HepG2 (cell line): Measurements from ENCODE around the gene FAM20A. TPM values are rescaled to one million over a fixed set of nuclear protein-coding genes. Genes with fewer than 3 reads are reported as not detected.

ENCODE experiments used
- ESRRA ChIP-seq: sonication (generic); formaldehyde crosslinking; IDR thresholded peaks from 2 replicates; pipeline ENCODE4 v1.5.1; 2020; ENCODE audit warnings: mild to moderate bottlenecking, low read depth, missing genetic modification reagents
- ETV5 ChIP-seq: IDR thresholded peaks from 2 replicates; pipeline ENCODE4 v1.6.1; 2018; ENCODE audit warnings: missing biosample characterization, missing genetic modification reagents, inconsistent platforms, borderline replicate concordance
- FOXC1 ChIP-seq: sonication (generic); formaldehyde crosslinking; IDR thresholded peaks from 2 replicates; pipeline ENCODE4 v1.8.0; 2022; ENCODE audit warnings: mild to moderate bottlenecking, missing genetic modification reagents, borderline replicate concordance
- LCORL ChIP-seq, 2 experiments: fragments of 450-650 bp in 1 of 2; sonication (generic) in 1 of 2; formaldehyde crosslinking in 1 of 2; IDR thresholded peaks; 2 replicates each; pipeline versions ENCODE4 v1.5.0 to v1.6.1; 2017 to 2020; ENCODE audit warnings: antibody characterized with exemption in 1 of 2, missing genetic modification reagents in 1 of 2
- MAFG ChIP-seq: sonication (generic); formaldehyde crosslinking; IDR thresholded peaks from 2 replicates; pipeline ENCODE4 v1.5.1; 2020; ENCODE audit warnings: mild to moderate bottlenecking, missing genetic modification reagents
- NCOA2 ChIP-seq: sonication (generic); formaldehyde crosslinking; IDR thresholded peaks from 2 replicates; pipeline ENCODE4 v1.8.0; 2022; ENCODE audit warnings: inconsistent platforms
- NR2C2 ChIP-seq: sonication (generic); formaldehyde crosslinking; IDR thresholded peaks from 2 replicates; pipeline ENCODE4 v1.4.0; 2020; ENCODE audit warnings: missing genetic modification reagents, mild to moderate bottlenecking, moderate library complexity, borderline replicate concordance
- PPARG ChIP-seq: conservative IDR thresholded peaks from 2 replicates; pipeline ENCODE4 v1.6.1; 2016; ENCODE audit warnings: missing biosample characterization, missing genetic modification reagents
- RBFOX2 ChIP-seq: fragments of 200-400 bp; formaldehyde crosslinking; IDR thresholded peaks from 2 replicates; pipeline ENCODE4 v1.6.1; 2017; ENCODE audit warnings: low read depth, mild to moderate bottlenecking, low read length
- RBM22 ChIP-seq: fragments of 200-400 bp; formaldehyde crosslinking; optimal IDR thresholded peaks from 2 replicates; pipeline ENCODE3; 2017; ENCODE audit warnings: mild to moderate bottlenecking, low read length, moderate library complexity
- REXO4 ChIP-seq: sonication (generic); formaldehyde crosslinking; IDR thresholded peaks from 2 replicates; pipeline ENCODE4 v1.8.0; 2022; ENCODE audit warnings: missing genetic modification reagents, mild to moderate bottlenecking, borderline replicate concordance
- SETDB1 ChIP-seq: sonication (generic); formaldehyde crosslinking; IDR thresholded peaks from 2 replicates; pipeline ENCODE4 v1.5.1; 2020; ENCODE audit warnings: missing genetic modification reagents, mild to moderate bottlenecking, borderline replicate concordance
- ZNF460 ChIP-seq: sonication (generic); formaldehyde crosslinking; IDR thresholded peaks from 2 replicates; pipeline ENCODE4 v1.5.1; 2020; ENCODE audit warnings: missing genetic modification reagents, mild to moderate bottlenecking, borderline replicate concordance
- ZNF670 ChIP-seq: sonication (generic); formaldehyde crosslinking; IDR thresholded peaks from 2 replicates; pipeline ENCODE4 v1.8.0; 2022; ENCODE audit warnings: mild to moderate bottlenecking, missing genetic modification reagents, borderline replicate concordance
- ZNF883 ChIP-seq: sonication (generic); formaldehyde crosslinking; IDR thresholded peaks from 2 replicates; pipeline ENCODE4 v1.5.1; 2020; ENCODE audit warnings: mild to moderate bottlenecking, missing genetic modification reagents; ENCODE audit errors: not compliant biosample characterization
- polyA plus RNA-seq, 8 experiments: library from polyadenylated mRNA; depleted of rRNA in 3 of 8; stranded (reverse) in 7 of 8; unstranded in 1 of 8; fragments of >200 nt; fragmentation: Illumina TruSeq in 4 of 8; extraction: Trizol in 4 of 8; gene quantifications; 2 replicates each; pipeline versions ENCODE4 v1.2.1 to v1.2.3, GENCODE V29; 2011 to 2016; ENCODE audit warnings: low read depth in 4 of 8, missing spikeins in 1 of 8, mixed read lengths in 1 of 8; ENCODE audit not compliant: insufficient read depth in 1 of 8
- total RNA-seq, 5 experiments: library from RNA; depleted of rRNA; stranded (reverse); fragments of >200 nt; fragmentation: Illumina TruSeq; extraction: Trizol; gene quantifications; 2 replicates each; pipeline ENCODE4 v1.2.3, GENCODE V29; 2016; ENCODE audit warnings: low read depth in 1 of 5
- TF ChIP-seq, protein P1 (sequence below): IDR thresholded peaks from 2 replicates; pipeline ENCODE4 v1.6.1; 2016; ENCODE audit warnings: low read depth
- TF ChIP-seq, protein P2 (sequence below): sonication (generic); formaldehyde crosslinking; IDR thresholded peaks from 2 replicates; pipeline ENCODE4 v1.4.0; 2020; ENCODE audit warnings: missing genetic modification reagents, mild to moderate bottlenecking, borderline replicate concordance
- TF ChIP-seq, protein P3 (sequence below): sonication (generic); formaldehyde crosslinking; conservative IDR thresholded peaks from 2 replicates; pipeline ENCODE4 v1.4.0; 2020; ENCODE audit warnings: mild to moderate bottlenecking, missing genetic modification reagents, moderate library complexity
- TF ChIP-seq, protein P4 (sequence below): IDR thresholded peaks from 2 replicates; pipeline ENCODE4 v1.6.1; 2012; ENCODE audit warnings: inconsistent platforms
- TF ChIP-seq, protein P5 (sequence below): sonication (generic); formaldehyde crosslinking; IDR thresholded peaks from 2 replicates; pipeline ENCODE4 v1.5.0; 2020; ENCODE audit warnings: missing genetic modification reagents, mild to moderate bottlenecking, borderline replicate concordance

Gene FAM20A
- total and polyA plus RNA-seq, 2 of the 13 experiments (the other 11 are each of a cell fraction or from before 2014, with no cell fraction given) = 9.3 to 20.7 TPM

DNA sequence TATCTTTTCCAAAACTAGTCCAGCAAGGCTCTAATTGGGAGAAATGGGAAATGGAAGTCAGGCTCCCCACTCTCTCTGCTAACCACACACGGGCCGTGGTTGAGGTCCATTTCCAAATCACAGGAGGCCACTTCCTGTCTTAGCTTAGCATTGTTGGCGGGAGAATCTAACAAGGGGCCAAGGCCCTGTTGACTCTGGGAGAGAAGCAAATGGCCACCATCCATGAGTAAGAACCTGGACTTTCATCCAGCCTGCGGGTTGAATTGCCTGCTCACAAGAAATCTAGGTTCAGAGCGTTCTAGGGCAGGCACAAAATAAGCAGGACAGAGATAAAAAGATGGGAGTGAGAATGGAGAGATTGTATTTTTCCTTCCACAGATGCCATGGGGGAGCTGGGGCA is 5.7 kb downstream of the FAM20A start (continued):
- TF ChIP-seq, protein P1, sequence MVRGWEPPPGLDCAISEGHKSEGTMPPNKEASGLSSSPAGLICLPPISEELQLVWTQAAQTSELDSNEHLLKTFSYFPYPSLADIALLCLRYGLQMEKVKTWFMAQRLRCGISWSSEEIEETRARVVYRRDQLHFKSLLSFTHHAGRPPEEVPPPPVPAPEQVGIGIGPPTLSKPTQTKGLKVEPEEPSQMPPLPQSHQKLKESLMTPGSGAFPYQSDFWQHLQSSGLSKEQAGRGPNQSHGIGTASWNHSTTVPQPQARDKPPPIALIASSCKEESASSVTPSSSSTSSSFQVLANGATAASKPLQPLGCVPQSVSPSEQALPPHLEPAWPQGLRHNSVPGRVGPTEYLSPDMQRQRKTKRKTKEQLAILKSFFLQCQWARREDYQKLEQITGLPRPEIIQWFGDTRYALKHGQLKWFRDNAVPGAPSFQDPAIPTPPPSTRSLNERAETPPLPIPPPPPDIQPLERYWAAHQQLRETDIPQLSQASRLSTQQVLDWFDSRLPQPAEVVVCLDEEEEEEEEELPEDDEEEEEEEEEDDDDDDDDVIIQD = peak; percentile 63; the same call in 1 of the 2 replicates
- TF ChIP-seq, protein P2, sequence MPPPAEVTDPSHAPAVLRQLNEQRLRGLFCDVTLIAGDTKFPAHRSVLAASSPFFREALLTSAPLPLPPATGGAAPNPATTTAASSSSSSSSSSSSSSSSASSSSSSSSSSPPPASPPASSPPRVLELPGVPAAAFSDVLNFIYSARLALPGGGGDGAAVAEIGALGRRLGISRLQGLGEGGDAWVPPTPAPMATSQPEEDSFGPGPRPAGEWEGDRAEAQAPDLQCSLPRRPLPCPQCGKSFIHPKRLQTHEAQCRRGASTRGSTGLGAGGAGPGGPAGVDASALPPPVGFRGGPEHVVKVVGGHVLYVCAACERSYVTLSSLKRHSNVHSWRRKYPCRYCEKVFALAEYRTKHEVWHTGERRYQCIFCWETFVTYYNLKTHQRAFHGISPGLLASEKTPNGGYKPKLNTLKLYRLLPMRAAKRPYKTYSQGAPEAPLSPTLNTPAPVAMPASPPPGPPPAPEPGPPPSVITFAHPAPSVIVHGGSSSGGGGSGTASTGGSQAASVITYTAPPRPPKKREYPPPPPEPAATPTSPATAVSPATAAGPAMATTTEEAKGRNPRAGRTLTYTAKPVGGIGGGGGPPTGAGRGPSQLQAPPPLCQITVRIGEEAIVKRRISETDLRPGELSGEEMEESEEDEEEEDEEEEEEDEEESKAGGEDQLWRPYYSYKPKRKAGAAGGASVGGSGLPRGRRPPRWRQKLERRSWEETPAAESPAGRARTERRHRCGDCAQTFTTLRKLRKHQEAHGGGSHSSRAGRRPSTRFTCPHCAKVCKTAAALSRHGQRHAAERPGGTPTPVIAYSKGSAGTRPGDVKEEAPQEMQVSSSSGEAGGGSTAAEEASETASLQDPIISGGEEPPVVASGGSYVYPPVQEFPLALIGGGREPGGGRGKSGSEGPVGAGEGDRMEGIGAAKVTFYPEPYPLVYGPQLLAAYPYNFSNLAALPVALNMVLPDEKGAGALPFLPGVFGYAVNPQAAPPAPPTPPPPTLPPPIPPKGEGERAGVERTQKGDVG (CRISPR knock-in tag) = peak; percentile 82; the same call in 1 of the 2 replicates
- no peak for TF ChIP-seq ZNF883 (CRISPR knock-in tag)
- TF ChIP-seq, protein P3, sequence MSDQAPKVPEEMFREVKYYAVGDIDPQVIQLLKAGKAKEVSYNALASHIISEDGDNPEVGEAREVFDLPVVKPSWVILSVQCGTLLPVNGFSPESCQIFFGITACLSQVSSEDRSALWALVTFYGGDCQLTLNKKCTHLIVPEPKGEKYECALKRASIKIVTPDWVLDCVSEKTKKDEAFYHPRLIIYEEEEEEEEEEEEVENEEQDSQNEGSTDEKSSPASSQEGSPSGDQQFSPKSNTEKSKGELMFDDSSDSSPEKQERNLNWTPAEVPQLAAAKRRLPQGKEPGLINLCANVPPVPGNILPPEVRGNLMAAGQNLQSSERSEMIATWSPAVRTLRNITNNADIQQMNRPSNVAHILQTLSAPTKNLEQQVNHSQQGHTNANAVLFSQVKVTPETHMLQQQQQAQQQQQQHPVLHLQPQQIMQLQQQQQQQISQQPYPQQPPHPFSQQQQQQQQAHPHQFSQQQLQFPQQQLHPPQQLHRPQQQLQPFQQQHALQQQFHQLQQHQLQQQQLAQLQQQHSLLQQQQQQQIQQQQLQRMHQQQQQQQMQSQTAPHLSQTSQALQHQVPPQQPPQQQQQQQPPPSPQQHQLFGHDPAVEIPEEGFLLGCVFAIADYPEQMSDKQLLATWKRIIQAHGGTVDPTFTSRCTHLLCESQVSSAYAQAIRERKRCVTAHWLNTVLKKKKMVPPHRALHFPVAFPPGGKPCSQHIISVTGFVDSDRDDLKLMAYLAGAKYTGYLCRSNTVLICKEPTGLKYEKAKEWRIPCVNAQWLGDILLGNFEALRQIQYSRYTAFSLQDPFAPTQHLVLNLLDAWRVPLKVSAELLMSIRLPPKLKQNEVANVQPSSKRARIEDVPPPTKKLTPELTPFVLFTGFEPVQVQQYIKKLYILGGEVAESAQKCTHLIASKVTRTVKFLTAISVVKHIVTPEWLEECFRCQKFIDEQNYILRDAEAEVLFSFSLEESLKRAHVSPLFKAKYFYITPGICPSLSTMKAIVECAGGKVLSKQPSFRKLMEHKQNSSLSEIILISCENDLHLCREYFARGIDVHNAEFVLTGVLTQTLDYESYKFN (CRISPR knock-in tag) = peak; percentile 38
- TF ChIP-seq NCOA2 (CRISPR knock-in tag) = no peak
- TF ChIP-seq PPARG = 0 out of 2 replicates have a peak, but pooled peaks have one; percentile 11
- no peak for TF ChIP-seq MAFG
- TF ChIP-seq REXO4 = no peak
- no peak for TF ChIP-seq ESRRA (CRISPR knock-in tag)
- TF ChIP-seq SETDB1 (CRISPR knock-in tag) = no peak
- no peak for TF ChIP-seq RBM22
- TF ChIP-seq FOXC1 (CRISPR knock-in tag) = 0 out of 2 replicates have a peak, but pooled peaks have one; percentile 27
- TF ChIP-seq, protein P4, sequence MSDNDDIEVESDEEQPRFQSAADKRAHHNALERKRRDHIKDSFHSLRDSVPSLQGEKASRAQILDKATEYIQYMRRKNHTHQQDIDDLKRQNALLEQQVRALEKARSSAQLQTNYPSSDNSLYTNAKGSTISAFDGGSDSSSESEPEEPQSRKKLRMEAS = peak; percentile 40; the same call in 1 of the 2 replicates
- TF ChIP-seq, protein P5, sequence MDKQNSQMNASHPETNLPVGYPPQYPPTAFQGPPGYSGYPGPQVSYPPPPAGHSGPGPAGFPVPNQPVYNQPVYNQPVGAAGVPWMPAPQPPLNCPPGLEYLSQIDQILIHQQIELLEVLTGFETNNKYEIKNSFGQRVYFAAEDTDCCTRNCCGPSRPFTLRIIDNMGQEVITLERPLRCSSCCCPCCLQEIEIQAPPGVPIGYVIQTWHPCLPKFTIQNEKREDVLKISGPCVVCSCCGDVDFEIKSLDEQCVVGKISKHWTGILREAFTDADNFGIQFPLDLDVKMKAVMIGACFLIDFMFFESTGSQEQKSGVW = no peak
- no peak for TF ChIP-seq NR2C2 (CRISPR knock-in tag)
- TF ChIP-seq ZNF670 = no peak
- peak; percentile 73; the same call in 1 of the 2 replicates for TF ChIP-seq ETV5 (CRISPR knock-in tag)
- TF ChIP-seq ZNF460 = no peak
- TF ChIP-seq LCORL (IDR thresholded peaks at IDR 0.05) = no peak
- TF ChIP-seq LCORL (CRISPR knock-in tag; IDR thresholded peaks at IDR 0.05) = peak; percentile 34; the same call in 1 of the 2 replicates
- no peak for TF ChIP-seq RBFOX2
